ENCODE data around the gene MTPN. TPM values are rescaled to one million over a fixed set of nuclear protein-coding genes. Genes with fewer than 3 reads are reported as not detected.

Gene MTPN
- total RNA-seq, 4 donors from 2014 or later = 76.6 to 80.2 (median 79.0) TPM

- Histone ChIP-seq H3K27me3 (no peaks in the 10 kb centered on the region), H3K36me3 (no peaks in the 10 kb centered on the region), H3K4me3 (no peak overlapping the region), H3K4me1 (no peaks in the 10 kb centered on the region), H3K9me3 (no peaks in the 10 kb centered on the region), H3K27ac (no peak overlapping the region)
- TF ChIP-seq EP300 (IDR thresholded peaks at IDR 0.05) = no peak
- TF ChIP-seq CTCF (IDR thresholded peaks at IDR 0.05) = no peak
- ATAC-seq = no peak
- 67 to 83% methylated on average over 2 of the region's 2 CpGs for WGBS, 2 donors (ENCODE audit: low coverage in 1 of 2)
Observed at GRCh38 chr7:135995748-135996147, 18.6 kb upstream of the MTPN start.

- no peak overlapping the region for H3K27ac ChIP-seq
- TF ChIP-seq POLR2AphosphoS5 (IDR thresholded peaks at IDR 0.05) (no peak), EP300 (IDR thresholded peaks at IDR 0.05) (no peak), POLR2A (IDR thresholded peaks at IDR 0.05) (no peak), CTCF (IDR thresholded peaks at IDR 0.05) (no peak)
- H3K4me3 ChIP-seq = no peak overlapping the region
- H3K36me3 ChIP-seq = no peaks in the 10 kb centered on the region
- no peak for ATAC-seq
- WGBS, 2 donors (ENCODE audit: low coverage in 1 of 2) = 84 to 94% methylated on average over 5 of the region's 6 CpGs
- no peaks in the 10 kb centered on the region for H3K27me3 ChIP-seq
- no peaks in the 10 kb centered on the region for H3K9me3 ChIP-seq
- H3K4me1 ChIP-seq = no peaks in the 10 kb centered on the region
Observed at GRCh38 chr7:135994466-135995205, 17.5 kb upstream of the MTPN start.

GRCh38 chr7:135993950-135994349 lies 16.8 kb upstream of the MTPN start:
- ATAC-seq = no peak
- WGBS, 2 donors (ENCODE audit: low coverage in 1 of 2) = 60 to 93% methylated on average over 1 to 3 of the region's 3 CpGs

GRCh38 chr7:135991906-135992305 lies 14.7 kb upstream of the MTPN start:
- Histone ChIP-seq H3K36me3 (no peaks in the 10 kb centered on the region), H3K27me3 (no peaks in the 10 kb centered on the region), H3K9me3 (no peaks in the 10 kb centered on the region), H3K4me3 (no peak overlapping the region), H3K27ac (no peak overlapping the region), H3K4me1 (no peaks in the 10 kb centered on the region)
- ATAC-seq = no peak
- WGBS, 2 donors (ENCODE audit: low coverage in 1 of 2) = 67 to 95% methylated on average over 1 to 2 of the region's 2 CpGs
- TF ChIP-seq EP300 (IDR thresholded peaks at IDR 0.05) (no peak), CTCF (IDR thresholded peaks at IDR 0.05) (no peak), POLR2AphosphoS5 (IDR thresholded peaks at IDR 0.05) (no peak), POLR2A (IDR thresholded peaks at IDR 0.05) (no peak)

More at GRCh38 chr7:135993950-135994349, 16.8 kb upstream of the MTPN start:
- Histone ChIP-seq H3K27me3 (no peaks in the 10 kb centered on the region), H3K9me3 (no peaks in the 10 kb centered on the region), H3K36me3 (no peaks in the 10 kb centered on the region), H3K27ac (no peak overlapping the region), H3K4me3 (no peak overlapping the region), H3K4me1 (no peaks in the 10 kb centered on the region)
- TF ChIP-seq CTCF (IDR thresholded peaks at IDR 0.05) = no peak
- TF ChIP-seq POLR2A (IDR thresholded peaks at IDR 0.05) = no peak
- TF ChIP-seq POLR2AphosphoS5 (IDR thresholded peaks at IDR 0.05) = no peak
- no peak for TF ChIP-seq EP300 (IDR thresholded peaks at IDR 0.05)

GRCh38 chr7:135991322-135991721 lies 14.2 kb upstream of the MTPN start:
- Histone ChIP-seq H3K4me3 (no peak overlapping the region), H3K36me3 (no peaks in the 10 kb centered on the region)
- WGBS, 2 donors (ENCODE audit: low coverage in 1 of 2) = 67 to 86% methylated on average over 4 to 6 of the region's 6 CpGs

More at GRCh38 chr7:135991322-135991721, 14.2 kb upstream of the MTPN start:
- no peak overlapping the region for H3K27ac ChIP-seq
- no peaks in the 10 kb centered on the region for H3K4me1 ChIP-seq
- TF ChIP-seq POLR2AphosphoS5 (IDR thresholded peaks at IDR 0.05) = no peak
- TF ChIP-seq EP300 (IDR thresholded peaks at IDR 0.05) = no peak
- TF ChIP-seq POLR2A (IDR thresholded peaks at IDR 0.05) = no peak
- TF ChIP-seq CTCF (IDR thresholded peaks at IDR 0.05) = no peak
- no peak for ATAC-seq
- no peaks in the 10 kb centered on the region for H3K9me3 ChIP-seq
- H3K27me3 ChIP-seq = no peaks in the 10 kb centered on the region

All from gastroesophageal sphincter (tissue), 4 donors.